ENCODE measurements around the gene PAQR9.

PAQR9 gene

DNA sequence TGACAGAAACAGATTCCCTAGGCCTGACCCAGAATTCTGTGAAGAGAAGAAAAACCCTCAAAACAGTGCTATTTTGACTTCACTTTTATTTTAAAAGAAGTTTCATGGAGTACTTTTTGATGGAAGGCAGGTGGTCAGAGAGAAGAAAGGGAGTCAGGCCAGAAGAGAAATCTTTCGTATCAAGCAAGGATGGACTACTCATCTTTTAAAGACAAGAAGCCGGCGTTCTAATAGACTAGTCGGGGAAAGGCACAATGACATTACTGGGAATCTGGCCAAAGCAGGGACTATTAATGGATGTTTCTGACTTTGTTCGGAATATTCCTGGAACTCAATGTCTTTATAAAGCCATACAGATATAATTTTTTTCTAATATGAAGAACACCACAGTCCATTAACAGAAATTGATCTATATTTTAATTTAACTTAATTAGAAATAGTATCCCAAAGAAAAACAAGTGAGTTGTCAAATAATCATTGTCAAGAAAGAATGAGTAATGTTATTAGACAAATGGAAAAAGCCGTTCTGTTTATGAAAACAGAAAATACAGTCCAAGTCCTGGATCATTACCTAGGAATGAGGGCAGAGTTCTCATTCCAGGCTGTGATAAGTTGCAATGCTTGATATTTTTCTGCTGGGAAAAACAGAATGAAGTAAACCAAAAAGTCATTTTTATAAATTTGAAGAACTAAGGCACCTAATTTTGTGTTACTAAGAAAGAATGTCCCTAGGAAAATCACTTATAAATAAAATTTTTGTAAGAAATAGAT is 50.9 kb downstream of the PAQR9 start:
- no peaks in the 10 kb centered on the region for H3K9me3 ChIP-seq (ENCODE audit: insufficient read depth, low read length, severe bottlenecking)
- H3K36me3 ChIP-seq (ENCODE audit: insufficient read depth, low read length), result no peaks in the 10 kb centered on the region
- H3K9ac ChIP-seq (ENCODE audit: low read depth, low read length), result no peak overlapping the region
- no peaks in the 10 kb centered on the region for H3K4me1 ChIP-seq (ENCODE audit: insufficient read depth, low read length)
- H3K4me3 ChIP-seq (ENCODE audit: low read depth in 1 of 2, low read length in 2 of 2), result no peak overlapping the region
- no peak overlapping the region for H3K27ac ChIP-seq (ENCODE audit: low read length)
- no peak overlapping the region for H2AFZ ChIP-seq (ENCODE audit: low read depth, low read length)
- ATAC-seq (ENCODE audit: insufficient read depth, low read depth) (no peak), DNase-seq (no peak)
- no peaks in the 10 kb centered on the region for H3K79me2 ChIP-seq (ENCODE audit: insufficient read depth, low read length)
- H3K27me3 ChIP-seq (ENCODE audit: insufficient read depth, low read length, poor library complexity), result peaks cover 12% of the 10 kb centered on the region
- H3K4me2 ChIP-seq (ENCODE audit: insufficient read depth, low read length), result no peak overlapping the region
- H4K20me1 ChIP-seq (ENCODE audit: insufficient read depth, low read length), result no peaks in the 10 kb centered on the region
- TF ChIP-seq, protein P1, sequence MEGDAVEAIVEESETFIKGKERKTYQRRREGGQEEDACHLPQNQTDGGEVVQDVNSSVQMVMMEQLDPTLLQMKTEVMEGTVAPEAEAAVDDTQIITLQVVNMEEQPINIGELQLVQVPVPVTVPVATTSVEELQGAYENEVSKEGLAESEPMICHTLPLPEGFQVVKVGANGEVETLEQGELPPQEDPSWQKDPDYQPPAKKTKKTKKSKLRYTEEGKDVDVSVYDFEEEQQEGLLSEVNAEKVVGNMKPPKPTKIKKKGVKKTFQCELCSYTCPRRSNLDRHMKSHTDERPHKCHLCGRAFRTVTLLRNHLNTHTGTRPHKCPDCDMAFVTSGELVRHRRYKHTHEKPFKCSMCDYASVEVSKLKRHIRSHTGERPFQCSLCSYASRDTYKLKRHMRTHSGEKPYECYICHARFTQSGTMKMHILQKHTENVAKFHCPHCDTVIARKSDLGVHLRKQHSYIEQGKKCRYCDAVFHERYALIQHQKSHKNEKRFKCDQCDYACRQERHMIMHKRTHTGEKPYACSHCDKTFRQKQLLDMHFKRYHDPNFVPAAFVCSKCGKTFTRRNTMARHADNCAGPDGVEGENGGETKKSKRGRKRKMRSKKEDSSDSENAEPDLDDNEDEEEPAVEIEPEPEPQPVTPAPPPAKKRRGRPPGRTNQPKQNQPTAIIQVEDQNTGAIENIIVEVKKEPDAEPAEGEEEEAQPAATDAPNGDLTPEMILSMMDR (IDR thresholded peaks at IDR 0.05; ENCODE audit: borderline replicate concordance, extremely low read depth, low read length, poor library complexity, severe bottlenecking), result no peak
- TF ChIP-seq EZH2 (IDR thresholded peaks at IDR 0.05; ENCODE audit: borderline replicate concordance, low read depth, low read length, severe bottlenecking), result no peak

Measured in DND-41 (cell line).